MV-4-11 (cell line): ENCODE data around the gene KCNA10.
A peak's percentile ranks its signal among the peaks of the same experiment; 100 is the strongest.

ENCODE experiments used
- DNase-seq: peaks from one replicate; lab custom pipeline; 2025; lab: John Stamatoyannopoulos, UW

Gene KCNA10

GRCh38 chr1:110519125-110519810 is at the start of gene KCNA10:
KCNA10 (minus strand) TSS chr1:110519175; CDS start chr1:110518787, 388 bp downstream.
- no peak for DNase-seq

- DNase-seq: no peak
Observed at GRCh38 chr1:110566836-110567235, 47.9 kb upstream of the KCNA10 start.

GRCh38 chr1:110565565-110565964 is 46.6 kb upstream of the KCNA10 start:
- no peak for DNase-seq

GRCh38 chr1:110563089-110563488 is 44.1 kb upstream of the KCNA10 start:
- DNase-seq: no peak

- DNase-seq: no peak
Observed at GRCh38 chr1:110561596-110561995, 42.6 kb upstream of the KCNA10 start.

- no peak for DNase-seq
Observed at GRCh38 chr1:110559157-110559556, 40.2 kb upstream of the KCNA10 start.

- DNase-seq: no peak
Observed at GRCh38 chr1:110557481-110557880, 38.5 kb upstream of the KCNA10 start.

GRCh38 chr1:110556471-110556807 is 37.5 kb upstream of the KCNA10 start:
- DNase-seq: no peak

GRCh38 chr1:110555807-110556470 is 37.0 kb upstream of the KCNA10 start:
- no peak for DNase-seq

GRCh38 chr1:110554871-110555801 is 36.2 kb upstream of the KCNA10 start:
- DNase-seq: no peak

GRCh38 chr1:110551278-110551809 is 32.4 kb upstream of the KCNA10 start:
- no peak for DNase-seq

GRCh38 chr1:110549831-110550230 is 30.9 kb upstream of the KCNA10 start:
- DNase-seq: no peak

- no peak for DNase-seq
Observed at GRCh38 chr1:110548381-110548780, 29.4 kb upstream of the KCNA10 start.

GRCh38 chr1:110547017-110547416 is 28.0 kb upstream of the KCNA10 start:
- no peak for DNase-seq

GRCh38 chr1:110545492-110545891 is 26.5 kb upstream of the KCNA10 start:
- no peak for DNase-seq

GRCh38 chr1:110544753-110545152 is 25.8 kb upstream of the KCNA10 start:
- no peak for DNase-seq

GRCh38 chr1:110542725-110543124 is 23.8 kb upstream of the KCNA10 start:
- peak; percentile 40 for DNase-seq

GRCh38 chr1:110541906-110542395 is 23.0 kb upstream of the KCNA10 start:
- no peak for DNase-seq

GRCh38 chr1:110540891-110541685 is 22.1 kb upstream of the KCNA10 start:
- no peak for DNase-seq

GRCh38 chr1:110538921-110539320 is 19.9 kb upstream of the KCNA10 start:
- no peak for DNase-seq

GRCh38 chr1:110538075-110538474 is 19.1 kb upstream of the KCNA10 start:
- no peak for DNase-seq
